K562 (cell line): ENCODE results near the gene BDKRB2.

Source experiments
- BRD4 ChIP-seq: fragments of 200-600 bp; sonication (generic); IDR thresholded peaks from 2 replicates; pipeline ENCODE4 v1.6.1; 2017; ENCODE audit warnings: inconsistent platforms
- NR1H2 ChIP-seq: sonication (generic); formaldehyde crosslinking; IDR thresholded peaks from 2 replicates; pipeline ENCODE4 v1.4.0; 2020; ENCODE audit warnings: mild to moderate bottlenecking, missing genetic modification reagents
- POLR2AphosphoS5 ChIP-seq: IDR thresholded peaks from 2 replicates; pipeline ENCODE4 v1.6.1; 2011; ENCODE audit warnings: mild to moderate bottlenecking, low read depth, low read length, moderate library complexity; ENCODE audit not compliant: control insufficient read depth, insufficient read depth
- RBFOX2 ChIP-seq: fragments of 200-400 bp; formaldehyde crosslinking; IDR thresholded peaks from 2 replicates; pipeline ENCODE4 v1.6.1; 2017; ENCODE audit warnings: low read depth, mild to moderate bottlenecking, low read length, moderate library complexity
- TF ChIP-seq, protein P1 (sequence below): sonication (generic); formaldehyde crosslinking; IDR thresholded peaks from 2 replicates; pipeline ENCODE4 v1.8.0; 2022; ENCODE audit warnings: mild to moderate bottlenecking, missing genetic modification reagents

DNA sequence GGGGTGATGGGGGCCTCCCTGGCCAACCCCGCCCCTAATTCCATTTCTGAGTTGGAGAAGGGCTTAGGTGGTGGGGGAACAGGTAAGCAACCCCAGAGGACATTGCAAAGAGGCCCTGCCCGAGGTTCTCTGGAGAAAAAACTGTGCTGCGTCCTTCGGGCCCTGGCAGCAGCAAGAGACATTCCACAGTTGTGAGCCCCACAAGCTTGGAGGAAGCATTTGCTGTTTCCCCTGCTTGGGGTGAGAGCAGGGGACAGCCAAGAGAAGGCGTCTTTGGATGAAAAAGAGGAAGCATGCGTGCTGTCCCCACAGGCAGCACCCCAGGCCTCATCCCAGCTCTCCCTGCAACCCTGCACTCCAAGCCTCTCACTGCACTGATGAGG lies 1.3 kb downstream of the BDKRB2 start:
- TF ChIP-seq BRD4 (no peak), POLR2AphosphoS5 (no peak), NR1H2 (CRISPR knock-in tag) (no peak), RBFOX2 (no peak)
- TF ChIP-seq, protein P1, sequence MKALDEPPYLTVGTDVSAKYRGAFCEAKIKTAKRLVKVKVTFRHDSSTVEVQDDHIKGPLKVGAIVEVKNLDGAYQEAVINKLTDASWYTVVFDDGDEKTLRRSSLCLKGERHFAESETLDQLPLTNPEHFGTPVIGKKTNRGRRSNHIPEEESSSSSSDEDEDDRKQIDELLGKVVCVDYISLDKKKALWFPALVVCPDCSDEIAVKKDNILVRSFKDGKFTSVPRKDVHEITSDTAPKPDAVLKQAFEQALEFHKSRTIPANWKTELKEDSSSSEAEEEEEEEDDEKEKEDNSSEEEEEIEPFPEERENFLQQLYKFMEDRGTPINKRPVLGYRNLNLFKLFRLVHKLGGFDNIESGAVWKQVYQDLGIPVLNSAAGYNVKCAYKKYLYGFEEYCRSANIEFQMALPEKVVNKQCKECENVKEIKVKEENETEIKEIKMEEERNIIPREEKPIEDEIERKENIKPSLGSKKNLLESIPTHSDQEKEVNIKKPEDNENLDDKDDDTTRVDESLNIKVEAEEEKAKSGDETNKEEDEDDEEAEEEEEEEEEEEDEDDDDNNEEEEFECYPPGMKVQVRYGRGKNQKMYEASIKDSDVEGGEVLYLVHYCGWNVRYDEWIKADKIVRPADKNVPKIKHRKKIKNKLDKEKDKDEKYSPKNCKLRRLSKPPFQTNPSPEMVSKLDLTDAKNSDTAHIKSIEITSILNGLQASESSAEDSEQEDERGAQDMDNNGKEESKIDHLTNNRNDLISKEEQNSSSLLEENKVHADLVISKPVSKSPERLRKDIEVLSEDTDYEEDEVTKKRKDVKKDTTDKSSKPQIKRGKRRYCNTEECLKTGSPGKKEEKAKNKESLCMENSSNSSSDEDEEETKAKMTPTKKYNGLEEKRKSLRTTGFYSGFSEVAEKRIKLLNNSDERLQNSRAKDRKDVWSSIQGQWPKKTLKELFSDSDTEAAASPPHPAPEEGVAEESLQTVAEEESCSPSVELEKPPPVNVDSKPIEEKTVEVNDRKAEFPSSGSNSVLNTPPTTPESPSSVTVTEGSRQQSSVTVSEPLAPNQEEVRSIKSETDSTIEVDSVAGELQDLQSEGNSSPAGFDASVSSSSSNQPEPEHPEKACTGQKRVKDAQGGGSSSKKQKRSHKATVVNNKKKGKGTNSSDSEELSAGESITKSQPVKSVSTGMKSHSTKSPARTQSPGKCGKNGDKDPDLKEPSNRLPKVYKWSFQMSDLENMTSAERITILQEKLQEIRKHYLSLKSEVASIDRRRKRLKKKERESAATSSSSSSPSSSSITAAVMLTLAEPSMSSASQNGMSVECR (CRISPR knock-in tag) = no peak
